ENCODE results near the gene PRPH2.
A peak's percentile ranks its signal among the peaks of the same experiment; 100 is the strongest.

Gene PRPH2

GRCh38 chr6:42722497-42722896 lies at the start of gene PRPH2:
PRPH2 (minus strand) TSS chr6:42722597; CDS start chr6:42722334, 263 bp downstream.
- no peak for DNase-seq

- DNase-seq, result no peak
These were observed 49.3 kb upstream of the PRPH2 start for GRCh38 chr6:42771741-42772100.

GRCh38 chr6:42769836-42770235 lies 47.4 kb upstream of the PRPH2 start:
- DNase-seq, result no peak

- DNase-seq, result no peak
These were observed 46.7 kb upstream of the PRPH2 start for GRCh38 chr6:42769051-42769450.

- peak; percentile 73 for DNase-seq
These were observed 43.8 kb upstream of the PRPH2 start for GRCh38 chr6:42766163-42766670.

GRCh38 chr6:42764911-42765648 lies 42.7 kb upstream of the PRPH2 start:
- DNase-seq, result no peak

- DNase-seq, result no peak
These were observed 40.6 kb upstream of the PRPH2 start for GRCh38 chr6:42762950-42763349.

GRCh38 chr6:42762426-42762859 lies 40.0 kb upstream of the PRPH2 start:
- DNase-seq, result no peak

GRCh38 chr6:42761287-42762067 lies 39.1 kb upstream of the PRPH2 start:
- no peak for DNase-seq

GRCh38 chr6:42758756-42759430 lies 36.5 kb upstream of the PRPH2 start:
- no peak for DNase-seq

GRCh38 chr6:42756722-42757121 lies 34.3 kb upstream of the PRPH2 start:
- DNase-seq, result no peak

GRCh38 chr6:42754759-42755158 lies 32.4 kb upstream of the PRPH2 start:
- no peak for DNase-seq

- no peak for DNase-seq
These were observed 28.7 kb upstream of the PRPH2 start for GRCh38 chr6:42751055-42751454.

GRCh38 chr6:42748203-42748898 lies 26.0 kb upstream of the PRPH2 start:
- no peak for DNase-seq

- DNase-seq, result peak; percentile 93
These were observed 24.3 kb upstream of the PRPH2 start for GRCh38 chr6:42746463-42747391.

GRCh38 chr6:42745640-42746462 lies 23.5 kb upstream of the PRPH2 start, which contains the start of gene TBCC:
TBCC (minus strand) TSS chr6:42746103; CDS start chr6:42746073, 30 bp downstream.
- peak; percentile 96 for DNase-seq

GRCh38 chr6:42745083-42745639 lies 22.8 kb upstream of the PRPH2 start:
- no peak for DNase-seq

GRCh38 chr6:42744351-42744893 lies 22.0 kb upstream of the PRPH2 start:
- no peak for DNase-seq

GRCh38 chr6:42742116-42742894 lies 19.9 kb upstream of the PRPH2 start:
- peak; percentile 54 for DNase-seq
